Fibroblast of lung (primary cell): ENCODE data around the gene CST8.

Source experiments
- CTCF ChIP-seq, 2 donors: IDR thresholded peaks in 1 of 2; conservative IDR thresholded peaks in 1 of 2; 1 replicate in 1 of 2; 2 replicates in 1 of 2; pipeline ENCODE4 v1.5.1; 2011 to 2012; ENCODE audit warnings: low read length in 2 of 2, control low read depth in 1 of 2, inconsistent platforms in 1 of 2, low read depth in 1 of 2, mild to moderate bottlenecking in 1 of 2
- EZH2 ChIP-seq: IDR thresholded peaks from 2 replicates; pipeline ENCODE4 v1.5.1; 2012; ENCODE audit warnings: low read length, control low read depth, mild to moderate bottlenecking; ENCODE audit errors: missing control alignments

DNA sequence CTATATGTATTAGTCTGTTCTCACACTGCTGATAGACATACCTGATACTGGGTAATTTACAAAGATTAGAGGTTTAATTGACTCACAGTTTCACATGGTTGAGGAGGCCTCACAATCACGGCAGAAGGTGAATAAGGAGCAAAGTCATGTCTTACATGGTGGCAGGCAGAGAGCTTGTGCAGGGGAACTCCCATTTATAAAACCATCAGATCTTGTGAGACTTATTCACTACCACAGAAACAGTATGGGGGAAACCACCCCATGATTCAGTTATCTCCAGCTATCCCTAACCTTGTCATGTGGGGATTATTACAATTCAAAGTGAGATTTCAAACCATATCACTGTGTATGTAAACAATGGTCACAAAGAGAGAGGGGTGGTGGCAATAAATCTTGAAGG lies 6.6 kb downstream of the CST8 start:
- no peak for TF ChIP-seq CTCF (conservative IDR thresholded peaks at IDR 0.05 in 1 of 2, IDR thresholded peaks at IDR 0.05 in 1 of 2; ENCODE audit: low read depth in 1 of 2, low read length in 2 of 2)
- TF ChIP-seq EZH2 = no peak
